HG03575 (cell line): ENCODE data around the gene VAV2.

Source experiments
- ATAC-seq: cut with Tn5 transposase; IDR thresholded peaks from one replicate; pipeline ENCODE4 v1.9.1; 2021; ENCODE audit not compliant: unreplicated experiment, insufficient number of reproducible peaks, low FRiP score; ENCODE audit errors: extremely low read depth

VAV2 gene

DNA sequence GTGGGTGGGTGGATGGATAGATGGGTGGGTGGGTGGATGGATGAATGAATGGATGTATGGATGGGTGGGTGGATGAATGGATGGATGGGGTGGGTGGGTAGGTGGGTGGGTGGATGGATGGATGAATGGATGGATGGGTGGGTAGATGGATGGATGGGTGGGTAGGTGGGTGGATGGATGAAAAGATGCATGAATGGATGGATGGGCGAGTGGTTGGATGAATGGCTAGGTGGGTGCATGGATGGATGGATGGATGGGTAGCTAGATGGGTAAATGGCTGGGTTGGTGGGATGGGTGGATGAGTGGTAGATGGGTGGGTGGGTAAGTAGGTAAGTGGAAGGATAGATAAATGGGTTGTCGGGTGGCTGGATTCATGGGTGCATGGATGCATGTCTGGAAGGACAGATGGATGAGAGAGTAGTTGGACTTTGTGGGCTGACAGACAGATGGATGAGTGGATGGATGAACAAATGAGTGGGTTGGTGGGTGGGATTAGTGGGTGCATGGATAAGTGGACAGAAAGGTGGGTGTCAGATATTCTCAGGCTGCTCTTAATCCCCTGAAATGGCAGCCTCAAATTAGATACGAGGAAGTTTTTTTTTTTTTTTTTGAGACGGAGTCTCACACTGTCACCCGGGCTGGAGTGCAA lies 153.1 kb downstream of the VAV2 start:
- no peak for ATAC-seq

DNA sequence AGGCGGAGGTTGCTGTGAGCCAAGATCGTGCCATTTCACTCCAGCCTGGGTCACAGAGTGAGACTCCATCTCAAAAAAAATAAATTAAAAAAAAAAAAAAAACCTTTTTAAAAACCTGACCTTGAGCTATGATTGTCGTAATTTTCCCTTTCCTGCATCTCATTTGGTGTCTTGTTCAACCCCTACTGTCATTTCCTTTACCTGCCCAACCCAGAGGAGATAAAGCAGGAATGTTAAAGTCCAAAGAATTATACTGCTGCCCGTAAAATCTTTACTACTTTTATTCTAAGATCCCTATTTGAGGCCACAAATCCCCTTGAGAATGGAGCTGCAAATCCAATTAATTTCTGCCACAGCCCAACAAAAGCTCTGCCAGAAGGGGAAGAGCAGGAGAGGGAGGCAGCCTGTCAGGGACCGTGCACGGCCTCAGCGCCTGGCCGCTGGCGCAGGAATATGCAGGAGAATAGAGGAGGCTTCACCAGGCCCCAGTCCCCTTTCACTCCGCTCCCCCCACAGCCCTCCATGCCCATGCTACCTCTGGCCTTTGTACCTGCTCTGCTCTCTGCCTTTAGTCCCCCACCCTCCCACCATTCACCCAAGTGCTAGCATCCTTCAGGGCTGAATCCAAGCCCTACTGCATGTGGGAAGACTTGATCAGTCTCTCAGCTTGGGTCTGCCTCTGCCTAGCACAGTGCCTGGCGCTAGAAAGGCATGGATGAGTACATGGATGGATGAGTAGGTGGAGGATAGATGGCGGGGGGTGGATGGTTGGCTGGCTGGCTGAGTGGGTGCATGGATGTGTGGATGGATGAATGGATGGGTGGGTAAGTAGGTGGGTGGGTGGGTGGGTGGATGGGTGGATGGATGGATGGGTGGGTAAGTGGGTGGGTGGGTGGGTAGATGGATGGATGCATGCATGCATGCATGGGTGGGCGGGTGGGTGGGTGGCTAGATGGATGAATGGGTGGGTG lies 154.2 kb downstream of the VAV2 start:
- ATAC-seq = no peak

DNA sequence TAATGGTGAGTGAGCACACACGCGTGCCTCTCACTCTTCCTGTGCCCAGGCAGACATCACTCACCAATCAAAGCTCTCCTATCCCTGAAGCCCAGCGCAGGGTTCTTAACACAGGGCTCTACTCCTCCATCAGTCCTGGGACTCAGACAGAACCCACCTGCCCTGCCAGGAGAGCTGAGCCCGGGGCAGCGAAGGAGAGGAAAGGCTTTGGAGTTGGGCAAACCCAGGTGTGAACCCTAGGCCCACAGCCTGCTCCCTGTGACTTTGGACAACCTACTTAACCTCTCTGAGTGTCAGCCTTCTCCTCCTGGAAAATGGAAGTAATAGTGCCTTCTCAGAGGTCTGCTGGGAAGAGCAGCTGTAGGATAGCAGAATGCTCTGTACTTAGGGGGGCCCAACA lies 155.3 kb downstream of the VAV2 start:
- no peak for ATAC-seq

DNA sequence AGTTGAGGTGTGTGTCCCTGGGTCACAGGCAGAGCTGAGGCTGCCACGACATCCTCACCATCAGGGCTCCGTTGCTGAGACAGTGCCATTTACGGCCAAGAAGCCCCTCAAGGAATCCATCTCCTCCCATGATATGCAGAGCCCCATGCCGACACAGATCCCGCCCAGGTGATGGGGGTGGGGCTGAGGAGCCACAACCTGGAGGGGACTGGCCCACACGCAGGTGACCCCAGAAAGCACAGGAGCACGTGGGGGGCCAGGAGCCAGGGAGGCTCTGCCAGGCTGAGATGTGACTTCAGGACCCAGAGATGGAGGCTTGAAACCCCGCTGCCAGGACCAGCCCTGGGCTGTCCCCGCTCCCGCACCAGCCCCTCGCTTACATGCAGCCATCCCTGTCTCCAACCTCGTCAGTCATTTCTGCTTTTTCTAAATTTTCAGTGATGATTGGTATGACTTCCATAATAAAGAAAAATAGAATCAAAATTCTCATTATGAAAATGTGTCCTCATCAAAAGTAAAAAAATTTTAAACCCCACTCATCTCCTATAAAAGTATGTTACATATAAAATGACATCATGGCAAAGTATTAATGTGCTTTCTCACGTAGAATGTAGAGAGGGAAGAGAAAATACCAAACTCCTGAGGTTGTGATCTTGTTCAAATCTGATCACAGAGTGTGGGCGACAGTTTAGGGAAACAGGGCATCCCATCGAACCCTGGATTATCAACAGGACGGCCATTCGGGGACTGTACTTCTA lies 155.9 kb downstream of the VAV2 start:
- no peak for ATAC-seq

DNA sequence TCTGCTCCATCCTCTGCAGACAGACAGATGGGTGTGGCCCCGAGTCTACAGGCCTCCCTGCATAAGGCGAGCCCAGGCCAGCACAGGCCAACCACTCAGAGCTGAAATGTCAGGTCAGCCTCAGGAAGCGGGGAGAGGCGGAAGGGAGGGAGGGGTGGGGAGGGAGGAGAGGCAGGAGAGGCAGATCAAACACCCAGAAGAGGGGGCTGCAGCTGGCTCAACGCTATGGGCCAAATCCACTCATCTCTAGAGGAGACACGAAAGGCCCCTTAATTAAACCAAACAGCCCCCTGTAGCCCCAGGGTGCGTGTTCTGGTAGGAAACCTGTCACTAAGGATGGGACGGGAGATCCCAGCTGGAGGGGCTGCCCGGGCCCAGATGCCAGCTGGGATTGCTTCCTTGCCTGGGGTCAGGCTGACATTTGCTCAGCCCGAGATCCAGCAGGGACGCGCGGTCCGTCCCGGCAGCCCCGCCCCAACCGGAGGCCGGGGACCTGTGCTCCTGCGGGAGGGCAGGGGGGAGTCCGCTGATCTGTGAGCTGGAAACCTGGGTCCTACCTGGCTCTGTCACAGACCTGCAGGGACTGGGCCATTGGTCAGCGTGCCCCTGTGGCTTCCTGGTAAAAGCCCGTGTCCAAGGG lies 156.7 kb downstream of the VAV2 start:
- ATAC-seq = no peak

DNA sequence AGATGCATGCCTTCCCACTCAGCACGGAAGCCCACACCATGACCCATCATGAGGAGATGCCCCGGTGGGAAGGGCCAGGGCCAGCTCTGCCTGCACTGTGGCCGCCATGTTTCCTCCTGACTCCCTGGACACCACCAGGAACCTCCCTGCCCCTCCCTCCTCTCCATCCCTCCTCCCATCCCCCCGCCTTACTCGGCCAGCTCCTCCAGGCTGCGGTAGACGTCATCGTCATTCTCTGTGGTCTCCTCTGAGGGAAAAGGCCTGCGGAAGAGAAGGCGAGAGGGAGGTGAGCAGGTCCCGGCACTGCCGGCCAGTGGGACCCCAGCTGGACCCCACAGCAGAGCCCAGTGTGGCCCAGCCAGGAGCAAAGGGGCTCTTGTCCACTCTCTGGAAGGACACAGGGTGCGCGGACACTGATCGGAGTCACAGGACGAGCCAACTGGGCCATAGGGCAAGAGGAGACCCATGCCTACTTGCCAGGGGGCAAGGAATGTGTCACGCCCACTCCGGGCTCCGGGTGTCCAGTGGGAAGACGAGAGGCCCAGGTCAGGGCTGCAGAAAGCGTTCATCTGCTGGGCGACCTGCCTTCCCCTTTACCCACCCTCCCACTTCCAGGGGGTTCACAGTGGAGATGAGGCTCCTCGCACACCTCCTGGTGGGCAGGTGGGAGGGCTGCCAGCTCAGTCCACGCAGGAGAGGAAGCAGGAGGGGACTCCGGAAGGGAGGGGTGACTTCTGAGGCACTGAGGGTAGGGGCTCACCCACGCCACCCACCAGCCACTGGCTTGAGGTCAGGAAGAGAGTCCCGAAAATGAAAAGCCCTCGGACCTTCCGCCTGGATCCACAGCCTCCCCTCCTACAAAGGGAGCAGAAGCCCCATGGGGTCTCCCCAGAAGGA lies 157.8 kb downstream of the VAV2 start:
- ATAC-seq = no peak

DNA sequence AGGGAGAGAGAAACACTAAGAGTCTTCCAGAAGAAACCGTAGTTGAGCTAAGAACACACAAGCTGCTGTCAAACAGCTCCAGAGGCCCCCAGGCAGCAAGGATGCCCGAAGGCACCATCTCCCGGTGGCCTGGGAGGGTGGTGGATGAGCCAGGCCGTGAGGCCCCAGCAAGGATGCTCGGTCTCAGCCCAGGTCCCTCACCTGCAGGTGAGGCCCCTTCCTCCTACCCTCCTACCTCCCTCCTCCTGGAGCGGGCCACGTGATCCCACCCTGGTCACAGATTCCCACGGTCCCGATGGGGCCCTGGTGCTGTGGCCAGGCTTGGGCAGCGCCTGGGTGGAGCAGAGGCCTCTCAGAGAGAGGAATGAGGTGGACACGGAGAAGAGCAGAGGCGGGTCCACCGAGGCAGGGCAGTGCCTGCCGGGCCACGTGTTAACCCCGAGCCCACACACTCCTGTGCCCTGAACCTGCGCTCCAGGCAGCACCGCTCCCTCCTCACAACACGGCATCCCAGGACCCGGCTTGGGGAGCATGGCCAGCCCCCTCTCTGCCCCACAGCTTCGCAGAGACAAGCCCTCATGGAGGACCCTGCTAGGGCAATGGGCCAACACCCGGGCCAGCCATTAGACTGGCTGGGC lies 158.6 kb downstream of the VAV2 start:
- ATAC-seq = no peak

DNA sequence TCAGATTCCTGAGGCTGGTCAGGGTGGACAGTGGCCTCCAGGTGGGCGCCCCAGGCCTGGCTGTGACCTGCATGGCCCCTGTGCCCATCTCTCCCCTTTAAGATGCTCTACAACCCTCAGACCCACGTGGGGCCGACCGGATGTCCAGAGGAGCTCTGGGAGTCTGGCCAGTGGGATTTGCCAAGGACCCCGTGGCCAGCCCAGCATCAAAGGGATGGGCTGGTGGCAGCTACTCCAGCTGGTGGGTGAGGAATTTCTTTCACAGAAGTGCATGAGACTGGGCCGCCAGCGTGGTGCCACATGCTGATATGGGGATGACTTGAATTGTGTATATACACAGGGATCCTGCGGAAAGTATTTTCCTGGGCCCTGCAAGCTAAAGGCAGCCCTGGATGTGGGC lies 159.2 kb downstream of the VAV2 start:
- no peak for ATAC-seq

DNA sequence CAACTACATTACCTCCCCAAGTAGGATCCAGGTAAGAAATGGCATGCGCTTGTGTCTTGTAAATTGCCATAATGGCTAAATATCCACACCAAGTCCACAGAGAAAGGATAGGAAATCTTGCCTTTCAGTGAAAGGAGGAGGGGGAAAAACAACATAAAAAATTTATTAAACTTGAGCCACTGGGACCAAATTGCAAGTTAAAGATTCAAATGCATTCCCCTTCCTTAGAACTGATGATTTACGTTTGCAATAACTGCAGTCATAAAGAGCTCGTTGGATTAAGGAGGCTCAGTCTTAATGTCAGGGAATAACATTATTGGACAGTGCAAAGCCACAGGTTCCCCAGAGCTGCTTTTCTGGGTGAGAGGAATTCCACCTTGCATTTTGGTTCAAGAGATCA lies 161.4 kb downstream of the VAV2 start:
- no peak for ATAC-seq

DNA sequence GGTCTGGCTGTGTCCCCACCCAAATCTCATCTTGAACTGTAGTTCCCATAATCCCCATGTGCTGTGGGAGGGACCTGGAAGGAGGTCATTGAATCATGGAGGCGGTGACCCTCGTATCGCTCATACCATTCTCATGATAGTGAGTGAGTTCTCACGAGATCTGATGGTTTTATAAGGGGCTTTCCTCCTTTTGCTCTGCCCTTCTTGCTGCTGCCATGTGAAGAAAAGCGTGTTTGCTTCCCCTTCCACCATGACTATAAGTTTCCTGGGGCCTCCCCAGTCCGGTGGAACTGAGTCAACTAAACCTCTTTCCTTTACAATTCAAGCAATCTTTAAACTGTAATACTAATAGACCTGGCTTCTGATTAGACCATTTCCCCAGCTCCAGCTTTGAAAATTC lies 161.8 kb downstream of the VAV2 start:
- ATAC-seq = no peak

DNA sequence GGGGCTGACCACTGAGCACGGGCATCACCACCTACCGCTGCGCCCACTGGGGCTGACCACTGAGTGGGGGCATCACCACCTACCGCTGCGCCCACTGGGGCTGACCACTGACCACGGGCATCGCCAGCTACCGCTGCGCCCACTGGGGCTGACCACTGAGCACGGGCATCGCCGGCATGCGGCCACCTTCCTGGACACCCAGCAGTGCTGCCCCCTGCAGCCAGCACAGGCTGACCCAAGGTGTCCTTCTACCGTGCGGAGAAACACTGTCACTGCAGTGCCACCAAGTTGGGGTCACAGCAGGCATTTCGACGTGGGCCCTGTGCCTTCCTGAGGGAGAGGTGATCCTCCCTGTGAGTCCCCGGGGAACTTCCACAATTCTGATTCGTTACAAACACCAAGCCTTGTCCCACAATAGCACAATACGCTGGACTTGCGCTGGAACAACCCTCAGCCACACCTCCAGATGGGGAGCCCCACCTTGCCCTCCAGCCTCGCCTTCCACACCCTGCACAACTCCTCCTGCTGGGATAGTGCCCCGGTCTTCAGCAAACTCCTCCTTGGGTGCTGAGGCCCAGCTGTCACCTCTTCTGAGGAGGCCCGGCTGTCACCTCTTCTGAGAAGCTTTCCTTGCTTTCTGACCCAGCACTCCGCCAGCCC lies 163.7 kb downstream of the VAV2 start:
- ATAC-seq = no peak

DNA sequence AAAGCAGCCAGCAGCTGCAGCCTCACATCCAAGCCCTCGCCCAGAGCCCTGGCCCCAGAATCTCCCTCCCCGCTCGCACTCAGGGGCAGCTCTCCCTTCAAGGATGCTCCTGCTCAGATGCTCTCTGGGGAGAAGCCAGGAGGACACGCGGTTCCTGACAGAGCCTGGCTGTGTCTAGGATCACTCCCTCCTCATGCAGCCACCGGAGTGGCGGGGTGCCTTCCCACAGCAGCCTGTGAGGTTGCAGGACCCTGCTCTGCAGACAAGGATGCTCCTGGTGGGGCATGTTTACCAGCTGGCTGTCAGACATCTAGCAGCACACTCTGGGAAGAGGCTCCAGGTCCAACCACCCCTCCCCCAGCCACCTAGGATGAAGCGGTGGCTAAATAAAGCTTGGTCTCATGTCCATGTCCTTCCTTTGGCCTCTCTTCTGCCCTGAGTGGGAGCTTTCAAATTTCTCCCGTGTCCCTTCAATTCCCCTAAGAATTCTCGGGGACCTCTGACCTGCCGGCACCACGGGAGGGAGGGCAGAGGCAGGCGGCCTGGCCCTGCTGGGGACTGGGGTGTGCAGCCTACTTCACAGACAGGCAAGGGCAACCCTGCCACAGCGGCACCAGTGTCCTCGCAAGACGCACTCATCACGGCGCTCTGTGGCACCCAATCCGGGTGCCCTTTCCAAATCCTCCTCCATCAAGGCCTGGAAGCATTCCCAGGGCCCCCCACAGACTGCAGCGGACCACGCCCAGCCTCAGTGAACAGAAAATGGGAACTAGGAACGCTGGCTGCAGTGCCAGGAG lies 165.6 kb downstream of the VAV2 start:
- ATAC-seq = no peak

DNA sequence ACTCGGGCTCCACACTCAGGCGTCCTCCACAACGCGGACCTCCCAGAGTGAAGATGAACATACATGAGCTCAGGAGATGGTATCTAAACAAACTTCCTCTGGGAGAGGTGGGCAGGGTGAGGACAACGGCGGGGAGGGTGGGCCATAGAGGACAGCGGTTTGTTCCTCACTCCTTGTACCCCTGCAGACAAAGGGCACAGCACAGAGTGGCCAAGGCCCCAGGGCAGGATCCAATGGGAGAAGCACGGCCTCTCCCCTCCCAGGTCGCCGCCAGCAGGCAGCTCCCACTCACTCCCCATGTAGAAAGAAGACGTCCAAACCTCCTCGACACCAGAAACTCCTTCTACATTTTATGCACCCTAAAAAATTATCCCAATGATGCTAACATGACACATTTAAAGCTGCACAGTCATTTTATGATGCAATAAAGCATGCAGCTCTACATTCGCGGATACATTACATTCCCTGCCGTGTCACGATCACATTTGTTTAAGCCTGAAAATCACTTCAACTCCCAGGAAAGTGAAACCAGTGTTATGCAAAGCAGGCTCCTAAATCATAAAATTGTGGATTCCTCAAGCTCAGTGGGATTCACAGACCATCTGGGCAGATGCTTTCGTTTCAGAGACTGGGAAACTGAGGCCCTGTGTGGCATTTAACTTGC lies 166.4 kb downstream of the VAV2 start:
- ATAC-seq = no peak

DNA sequence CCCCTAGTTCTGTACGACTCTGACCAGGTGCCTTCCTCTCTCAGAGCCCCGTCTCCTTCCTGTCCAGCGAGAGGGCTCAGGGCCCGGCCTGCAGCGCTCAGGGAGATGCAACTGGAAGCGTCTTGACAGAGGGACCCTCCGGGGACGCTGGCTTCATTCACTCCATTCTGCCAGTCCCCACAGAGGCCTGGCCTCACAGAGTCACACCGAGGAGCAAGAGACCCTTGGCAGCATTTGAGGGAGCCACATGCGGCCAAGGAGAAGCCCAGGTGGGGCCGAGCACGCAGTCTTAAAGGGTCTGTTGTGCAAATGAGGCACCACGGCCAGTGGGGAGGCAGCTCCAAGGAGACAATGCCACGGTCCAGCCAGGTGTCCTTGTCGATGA lies 167.3 kb downstream of the VAV2 start:
- no peak for ATAC-seq

DNA sequence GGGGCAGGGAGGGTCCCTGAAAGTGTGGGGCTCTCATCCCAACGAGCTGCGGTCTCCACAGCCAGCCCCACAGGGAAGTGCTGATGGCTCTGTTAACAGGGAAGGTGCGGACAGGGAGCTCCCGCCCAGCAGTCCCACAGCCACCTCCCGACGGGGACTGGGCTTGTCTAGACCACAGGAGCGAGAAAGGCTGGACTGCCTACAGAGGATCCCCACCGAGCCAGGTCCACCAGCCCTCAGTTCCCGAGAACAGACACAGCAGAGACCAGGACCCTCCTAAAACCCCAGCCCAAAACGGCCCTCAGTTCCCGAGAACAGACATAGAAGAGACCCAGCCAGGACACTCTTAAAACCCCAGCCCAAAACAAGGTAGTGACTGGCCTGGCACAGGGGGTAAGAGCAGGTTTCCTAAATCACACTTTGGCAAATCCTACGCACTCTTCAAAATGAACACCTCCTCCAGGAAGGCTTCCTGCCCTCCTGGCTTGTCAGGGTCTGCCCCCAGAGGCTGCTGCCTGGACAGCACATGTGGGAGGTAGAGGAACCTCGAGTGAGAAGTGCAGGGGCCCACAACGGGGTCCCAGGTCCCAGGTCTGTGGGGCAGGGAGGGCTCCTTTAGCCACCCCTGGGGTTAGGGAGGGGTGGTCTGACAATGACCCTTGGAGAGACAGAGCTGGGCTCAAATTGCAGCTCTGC lies 167.9 kb downstream of the VAV2 start:
- no peak for ATAC-seq
